K562 (cell line): Measurements from ENCODE around the gene HPDL. TPM values are rescaled to one million over a fixed set of nuclear protein-coding genes. Genes with fewer than 3 reads are reported as not detected.

Experiments
- ATAC-seq: fragments of 200-7000 bp; cut with Tn5 transposase; 3 replicates; pipeline ENCODE4 v1.9.1; 2020; ENCODE audit warnings: moderate library complexity
- BruUV-seq: library from RNA; stranded (reverse); fragments of 400-500 nt; replicated peaks from 2 replicates; lab custom pipeline; 2021; lab: Mats Ljungman, UMichigan
- CTCF ChIA-PET: fragments of 300-600 bp; formaldehyde crosslinking; extraction: SDS; loops from one replicate; lab custom pipeline; 2021; ENCODE audit warnings: low intra/inter-chr PET ratio; lab: Yijun Ruan, JAX
- POLR2A ChIA-PET: fragments of 300-600, 350-650 bp; sonication (Branson Sonifier 250); formaldehyde crosslinking; extraction: SDS; loops from one replicate; lab custom pipeline; 2021; ENCODE audit warnings: antibody characterized with exemption, inconsistent platforms; lab: Yijun Ruan, JAX
- DNase-seq, 4 experiments: peaks; one replicate each; pipeline versions ENCODE4 v3.0.0 to v3.0.0-alpha.2; 2011 to 2018; ENCODE audit warnings: low spot score in 3 of 4, mixed read lengths in 3 of 4; ENCODE audit errors: extremely low read depth in 1 of 4
- FAIRE-seq: peaks from 2 replicates; lab custom pipeline; 2011; peaks lifted over from hg19 to GRCh38; lab: Jason Lieb, UNC
- H2AFZ ChIP-seq: 2 replicates; pipeline ENCODE4 v1.6.0; 2011; ENCODE audit warnings: low read depth, low read length, control low read depth, inconsistent platforms
- H3K27ac ChIP-seq: fragments of 200-600 bp; 3 replicates; pipeline ENCODE4 v1.8.0; 2011; ENCODE audit warnings: low read depth, mild to moderate bottlenecking, control low read depth, inconsistent platforms, low read length, moderate library complexity, mixed read lengths; ENCODE audit errors: extremely low read depth
- H3K27me3 ChIP-seq, 2 experiments: fragments of 300-600 bp in 1 of 2; 2 replicates in 1 of 2; 3 replicates in 1 of 2; pipeline versions ENCODE4 v1.6.0 to v1.8.0; 2011; ENCODE audit warnings: inconsistent platforms in 2 of 2, low read length in 2 of 2, mild to moderate bottlenecking in 1 of 2, mixed read lengths in 1 of 2, moderate library complexity in 1 of 2; ENCODE audit not compliant: control insufficient read depth in 2 of 2, insufficient read depth in 2 of 2
- H3K36me3 ChIP-seq: fragments of 300-600 bp; 3 replicates; pipeline ENCODE4 v1.8.0; 2011; ENCODE audit warnings: mild to moderate bottlenecking, low read length, inconsistent platforms; ENCODE audit not compliant: control insufficient read depth, insufficient read depth
- H3K4me1 ChIP-seq, 2 experiments: fragments of 200-600 bp in 1 of 2; replicated peaks in 1 of 2; 2 replicates in 1 of 2; 3 replicates in 1 of 2; pipeline versions ENCODE4 v1.5.1 to v1.8.0; 2011; ENCODE audit warnings: inconsistent platforms in 2 of 2, low read length in 2 of 2, mild to moderate bottlenecking in 1 of 2, mixed read lengths in 1 of 2, moderate library complexity in 1 of 2; ENCODE audit not compliant: control insufficient read depth in 2 of 2, insufficient read depth in 2 of 2
- H3K4me2 ChIP-seq: 2 replicates; pipeline ENCODE4 v1.6.1; 2011; ENCODE audit warnings: low read length, control low read depth, inconsistent platforms, mixed read lengths; ENCODE audit not compliant: insufficient read depth
- H3K4me3 ChIP-seq: fragments of 200-600 bp; sonication (generic), shearing (Covaris generic); 2 replicates; pipeline ENCODE4 v1.5.1; 2016; ENCODE audit warnings: control low read depth, inconsistent platforms
- H3K79me2 ChIP-seq: fragments of 200-600 bp; 3 replicates; pipeline ENCODE4 v1.8.0; 2011; ENCODE audit warnings: low read length, inconsistent platforms; ENCODE audit not compliant: control insufficient read depth, insufficient read depth
- H3K9ac ChIP-seq, 2 experiments: 2 replicates each; pipeline versions ENCODE4 v1.6.0 to v1.6.1; 2011; ENCODE audit warnings: low read depth in 2 of 2, low read length in 2 of 2, control low read depth in 1 of 2, inconsistent platforms in 1 of 2, mild to moderate bottlenecking in 1 of 2, mixed read lengths in 1 of 2; ENCODE audit not compliant: insufficient read depth in 1 of 2
- H3K9me1 ChIP-seq: one replicate; pipeline ENCODE4 v1.6.0; 2011; ENCODE audit warnings: inconsistent platforms, mild to moderate bottlenecking, low read length, moderate library complexity; ENCODE audit not compliant: control insufficient read depth, insufficient read depth
- H3K9me3 ChIP-seq: replicated peaks from 2 replicates; pipeline ENCODE4 v1.5.1; 2011; ENCODE audit warnings: low read depth, low read length, inconsistent platforms; ENCODE audit not compliant: control insufficient read depth, insufficient read depth
- H4K20me1 ChIP-seq: replicated peaks from 2 replicates; pipeline ENCODE4 v1.6.1; 2011; ENCODE audit warnings: low read length, inconsistent platforms, mixed read lengths; ENCODE audit not compliant: control insufficient read depth, insufficient read depth
- CEBPG ChIP-seq, 3 experiments: fragments of 200-800 bp in 1 of 3; sonication (Bioruptor generic) in 1 of 3; sonication (generic) in 1 of 3; formaldehyde crosslinking in 1 of 3; IDR thresholded peaks in 2 of 3; conservative IDR thresholded peaks in 1 of 3; 2 replicates each; pipeline versions ENCODE4 v1.6.1 to v1.8.0; 2016 to 2022; ENCODE audit warnings: missing compliant biosample characterization in 2 of 3, missing genetic modification characterization in 2 of 3, mild to moderate bottlenecking in 1 of 3, missing genetic modification reagents in 1 of 3
- CHD4 ChIP-seq: fragments of 200-600 bp; sonication (generic); IDR thresholded peaks from 3 replicates; pipeline ENCODE4 v1.6.1; 2012; ENCODE audit warnings: low read depth, mild to moderate bottlenecking, mixed read lengths, low read length, inconsistent platforms; ENCODE audit not compliant: insufficient read depth, insufficient replicate concordance, poor library complexity, severe bottlenecking
- MAFG ChIP-seq: fragments of 450-650 bp; conservative IDR thresholded peaks from 2 replicates; pipeline ENCODE4 v1.6.1; 2016; ENCODE audit warnings: missing genetic modification characterization, missing compliant biosample characterization
- MECOM ChIP-seq: fragments of 250-450 bp; sonication (Bioruptor Pico); IDR thresholded peaks from 2 replicates; pipeline ENCODE4 v1.8.0; 2022; ENCODE audit warnings: inconsistent platforms
- RAD51 ChIP-seq: fragments of 450-650 bp; IDR thresholded peaks from 2 replicates; pipeline ENCODE4 v1.7.1; 2016; ENCODE audit warnings: low read depth, mild to moderate bottlenecking, borderline replicate concordance
- SAP30 ChIP-seq: fragments of 200-600 bp; sonication (generic); IDR thresholded peaks from 2 replicates; pipeline ENCODE4 v1.6.1; 2012; ENCODE audit warnings: borderline replicate concordance, low read depth, mild to moderate bottlenecking, moderate library complexity, low read length, control low read depth, inconsistent platforms; ENCODE audit not compliant: insufficient read depth, poor library complexity, severe bottlenecking
- SP2 ChIP-seq: IDR thresholded peaks from 2 replicates; pipeline ENCODE4 v1.6.1; 2011; ENCODE audit warnings: mild to moderate bottlenecking, low read depth, low read length, moderate library complexity; ENCODE audit not compliant: poor library complexity, severe bottlenecking; ENCODE audit errors: extremely low read depth
- TCF7L2 ChIP-seq: fragments of 150-350 bp; IDR thresholded peaks from 2 replicates; pipeline ENCODE4 v1.6.1; 2016; ENCODE audit warnings: low read depth, mild to moderate bottlenecking, low read length, moderate library complexity
- ZNF316 ChIP-seq: fragments of 450-650 bp; IDR thresholded peaks from 2 replicates; pipeline ENCODE4 v1.6.1; 2016
- WGBS: fragments of 100-300 bp; shearing (Covaris generic); methylation state at CpG from one replicate; pipeline ENCODE4 v1.1.6; 2016; ENCODE audit warnings: low coverage, mixed read lengths; ENCODE audit not compliant: insufficient coverage; ENCODE audit errors: missing lambda C conversion rate; 5-methylcytosine and 5-hydroxymethylcytosine counted together
- in situ Hi-C: fragments of 300-500 bp; cut with MboI; formaldehyde crosslinking; loops from 4 replicates; pipeline ENCODE4 v1.15.0; 2018; ENCODE audit warnings: inconsistent platforms, mixed read lengths
- intact Hi-C: fragments of 100-400 bp; cut with micrococcal nuclease; formaldehyde crosslinking; loops from 2 replicates; pipeline ENCODE4 v1.14.2; 2022
- polyA plus RNA-seq, 8 experiments: library from polyadenylated mRNA; depleted of rRNA in 4 of 8; stranded (reverse) in 5 of 8; unstranded in 3 of 8; fragments of >200 nt; fragmentation: Nextera tagmentation in 2 of 8; fragmentation: Illumina TruSeq in 1 of 8; extraction: Ambion mirVana in 2 of 8; extraction: Trizol in 1 of 8; gene quantifications; 2 replicates each; pipeline versions ENCODE4 v1.2.1 to v1.2.3, GENCODE V29; 2011 to 2014; ENCODE audit warnings: inconsistent platforms in 1 of 8, missing spikeins in 1 of 8
- total RNA-seq, 7 experiments: library from RNA; depleted of rRNA in 6 of 7; stranded (reverse); fragments of >200 nt in 6 of 7; fragmentation: Illumina TruSeq in 2 of 7; extraction: Trizol in 2 of 7; gene quantifications; 2 replicates each; pipeline versions ENCODE4 v1.2.1 to v1.2.3, GENCODE V29; 2011 to 2021; ENCODE audit warnings: low replicate concordance in 1 of 7
- TF ChIP-seq, protein P1 (sequence below), 2 experiments: fragments of 450-650 bp in 1 of 2; sonication (generic) in 1 of 2; formaldehyde crosslinking in 1 of 2; IDR thresholded peaks in 1 of 2; conservative IDR thresholded peaks in 1 of 2; 2 replicates each; pipeline versions ENCODE4 v1.6.1 to v1.8.1; 2016 to 2023; ENCODE audit warnings: mild to moderate bottlenecking in 2 of 2, moderate library complexity in 2 of 2, inconsistent platforms in 1 of 2, missing genetic modification reagents in 1 of 2

Gene HPDL
- total and polyA plus RNA-seq, 9 of the 15 experiments (the other 6 are each of a cell fraction or from before 2014, with no cell fraction given), result not detected

- H3K9ac ChIP-seq, result no peak overlapping the region; a peak in 1 of 4 replicates
- no peaks in the 10 kb centered on the region for H3K9me3 ChIP-seq
- ChIA-PET POLR2A (interaction anchor here (0.5 to 15.6 kb wide), 18 partner anchors 4 to 1118 kb away, joined by 3 to 226 read pairs (median 3); partner anchors contain the start of genes MUTYH, PRDX1, TOE1 and UROD), CTCF (no interaction called here)
- in situ Hi-C loops (loop anchor here (5.0 kb wide), 1 partner anchor 144 kb away; the partner anchor contains the start of gene TESK2), intact Hi-C loops (no loop called here)
- no peaks in the 10 kb centered on the region for H3K9me1 ChIP-seq
- no peak overlapping the region for H3K4me2 ChIP-seq
- BruUV-seq, result no TSS peak
- FAIRE-seq, result peak; percentile 32
- no peak for DNase-seq
- TF ChIP-seq TCF7L2 (no peak), SAP30 (no peak), MECOM (no peak)
- H3K4me1 ChIP-seq, result peaks cover 4 to 5% of the 10 kb centered on the region in 2 experiments; a peak in 3 of 5 replicates
- no peak for ATAC-seq
- no peaks in the 10 kb centered on the region for H3K79me2 ChIP-seq
- H3K27me3 ChIP-seq, result no peaks in the 10 kb centered on the region
- peaks cover 25% of the 10 kb centered on the region for H3K36me3 ChIP-seq
- WGBS, result 50% methylated on average over 1 of the region's 1 CpG
- H3K4me3 ChIP-seq, result no peak overlapping the region
- no peak overlapping the region for H3K27ac ChIP-seq
- H4K20me1 ChIP-seq, result no peaks in the 10 kb centered on the region; the same call in 1 of the 2 replicates
- H2AFZ ChIP-seq, result no peak overlapping the region
These were observed 21.9 kb downstream of the HPDL start for GRCh38 chr1:45348609-45348965.

GRCh38 chr1:45348966-45349677 is 22.4 kb downstream of the HPDL start:
- no peak for FAIRE-seq
- Histone ChIP-seq H3K79me2 (no peaks in the 10 kb centered on the region), H3K4me1 (peaks cover 4 to 5% of the 10 kb centered on the region in 2 experiments; a peak in 3 of 5 replicates), H2AFZ (no peak overlapping the region), H3K4me3 (no peak overlapping the region), H3K9me3 (no peaks in the 10 kb centered on the region), H3K36me3 (peaks cover 20% of the 10 kb centered on the region), H3K4me2 (no peak overlapping the region), H3K9me1 (no peaks in the 10 kb centered on the region), H3K9ac (peak overlapping the region in 1 of 2 experiments; percentile 21; a peak in 1 of 4 replicates), H3K27ac (no peak overlapping the region), H4K20me1 (no peaks in the 10 kb centered on the region; the same call in 1 of the 2 replicates), H3K27me3 (no peaks in the 10 kb centered on the region)
- in situ Hi-C loops, result loop anchor here (5.0 kb wide), 1 partner anchor 143 kb away; the partner anchor contains the start of gene TESK2
- ChIA-PET CTCF (no interaction called here), POLR2A (interaction anchor here (0.5 to 15.6 kb wide), 18 partner anchors 4 to 1243 kb away, joined by 3 to 226 read pairs (median 3); partner anchors contain the start of genes MUTYH, PRDX1, TESK2 and TOE1)
- intact Hi-C loops, result no loop called here
- no TSS peak for BruUV-seq
- no peak for ATAC-seq
- 53% methylated on average over 3 of the region's 3 CpGs for WGBS
- no peak for DNase-seq
- no peak for TF ChIP-seq SP2
- peak; percentile 35; the same call in 1 of the 2 replicates for TF ChIP-seq ZNF316
- TF ChIP-seq CHD4, result no peak
- 0 out of 2 replicates have a peak, but pooled peaks have one; percentile 8 for TF ChIP-seq CEBPG (CRISPR knock-in tag; IDR thresholded peaks at IDR 0.05)
- 0 out of 4 replicates have a peak, but pooled peaks of 1 of the 2 experiments have one; percentile 10 for TF ChIP-seq CEBPG (tag; conservative IDR thresholded peaks at IDR 0.05 in 1 of 2, IDR thresholded peaks at IDR 0.05 in 1 of 2)
- TF ChIP-seq, protein P1, sequence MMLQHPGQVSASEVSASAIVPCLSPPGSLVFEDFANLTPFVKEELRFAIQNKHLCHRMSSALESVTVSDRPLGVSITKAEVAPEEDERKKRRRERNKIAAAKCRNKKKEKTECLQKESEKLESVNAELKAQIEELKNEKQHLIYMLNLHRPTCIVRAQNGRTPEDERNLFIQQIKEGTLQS (IDR thresholded peaks at IDR 0.05), result 0 out of 2 replicates have a peak, but pooled peaks have one; percentile 13
- TF ChIP-seq, protein P1 (CRISPR knock-in tag; conservative IDR thresholded peaks at IDR 0.05), result no peak
- TF ChIP-seq MAFG (tag), result 0 out of 2 replicates have a peak, but pooled peaks have one; percentile 28
- no peak for TF ChIP-seq RAD51
